GM12874 (cell line): ENCODE data around the gene MFSD11.

Source experiments
- TF ChIP-seq, protein P1 (sequence below): IDR thresholded peaks from 2 replicates; pipeline ENCODE4 v1.5.1; 2011; ENCODE audit warnings: low read depth, mild to moderate bottlenecking, control low read depth, low read length, moderate library complexity; ENCODE audit not compliant: insufficient read depth

Gene MFSD11

DNA sequence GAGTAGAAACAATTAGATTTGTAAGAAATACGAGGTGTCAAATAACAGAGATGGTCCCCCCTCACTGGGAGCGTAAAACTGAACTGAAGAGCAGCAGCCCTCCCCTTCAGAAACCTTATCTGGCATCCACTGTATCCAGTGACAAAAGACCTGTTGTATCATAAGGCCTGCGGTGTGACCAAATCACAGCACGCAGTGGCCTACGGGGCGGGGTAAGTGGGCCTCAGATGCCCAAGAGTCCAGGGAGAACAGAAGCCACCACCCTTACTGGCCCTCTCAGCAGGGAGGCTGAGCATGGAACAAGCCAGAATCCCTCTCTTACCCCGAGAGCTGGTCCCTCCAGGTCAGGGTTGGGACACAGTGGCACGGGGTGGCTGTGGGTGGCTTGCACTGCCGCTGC is 17.0 kb upstream of the MFSD11 start:
- TF ChIP-seq, protein P1, sequence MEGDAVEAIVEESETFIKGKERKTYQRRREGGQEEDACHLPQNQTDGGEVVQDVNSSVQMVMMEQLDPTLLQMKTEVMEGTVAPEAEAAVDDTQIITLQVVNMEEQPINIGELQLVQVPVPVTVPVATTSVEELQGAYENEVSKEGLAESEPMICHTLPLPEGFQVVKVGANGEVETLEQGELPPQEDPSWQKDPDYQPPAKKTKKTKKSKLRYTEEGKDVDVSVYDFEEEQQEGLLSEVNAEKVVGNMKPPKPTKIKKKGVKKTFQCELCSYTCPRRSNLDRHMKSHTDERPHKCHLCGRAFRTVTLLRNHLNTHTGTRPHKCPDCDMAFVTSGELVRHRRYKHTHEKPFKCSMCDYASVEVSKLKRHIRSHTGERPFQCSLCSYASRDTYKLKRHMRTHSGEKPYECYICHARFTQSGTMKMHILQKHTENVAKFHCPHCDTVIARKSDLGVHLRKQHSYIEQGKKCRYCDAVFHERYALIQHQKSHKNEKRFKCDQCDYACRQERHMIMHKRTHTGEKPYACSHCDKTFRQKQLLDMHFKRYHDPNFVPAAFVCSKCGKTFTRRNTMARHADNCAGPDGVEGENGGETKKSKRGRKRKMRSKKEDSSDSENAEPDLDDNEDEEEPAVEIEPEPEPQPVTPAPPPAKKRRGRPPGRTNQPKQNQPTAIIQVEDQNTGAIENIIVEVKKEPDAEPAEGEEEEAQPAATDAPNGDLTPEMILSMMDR = no peak

DNA sequence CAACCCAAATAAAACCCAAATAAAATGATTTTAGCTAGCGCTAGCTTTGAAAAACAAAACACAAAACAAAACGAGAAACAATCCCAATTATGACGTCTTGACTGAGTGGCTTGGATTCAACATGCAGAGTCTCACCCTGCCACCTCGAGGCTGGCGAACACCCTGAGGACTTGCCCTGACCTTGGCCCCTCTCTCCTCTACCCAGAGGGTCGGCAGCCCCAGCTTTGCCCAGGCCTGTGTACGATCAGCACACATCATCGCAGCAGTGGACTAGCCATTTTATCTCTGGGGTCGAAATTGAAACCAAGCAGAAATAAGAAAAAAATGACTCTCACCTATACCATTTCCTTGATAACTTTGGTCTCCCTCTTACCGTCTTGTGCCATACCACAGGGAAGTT is 16.5 kb upstream of the MFSD11 start:
- TF ChIP-seq, protein P1 = no peak

DNA sequence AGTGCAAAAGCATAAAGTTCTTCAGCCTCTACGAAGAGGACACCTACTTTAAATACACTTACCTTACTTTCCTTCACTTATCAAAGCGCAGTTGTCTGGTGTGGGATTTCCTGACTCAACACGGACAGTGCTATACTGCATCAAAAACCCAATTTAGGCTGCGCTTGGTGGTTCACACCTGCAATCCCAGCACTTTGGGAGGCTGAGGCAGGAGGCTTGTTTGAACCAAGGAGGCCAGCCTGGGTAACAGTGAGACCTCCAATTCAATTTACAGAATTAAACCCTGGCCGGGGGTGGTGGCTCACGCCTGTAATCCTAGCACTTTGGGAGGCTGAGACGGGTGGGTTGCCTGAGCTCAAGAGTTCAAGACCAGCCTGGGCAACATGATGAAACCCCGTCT is 15.6 kb upstream of the MFSD11 start:
- TF ChIP-seq, protein P1 = no peak

DNA sequence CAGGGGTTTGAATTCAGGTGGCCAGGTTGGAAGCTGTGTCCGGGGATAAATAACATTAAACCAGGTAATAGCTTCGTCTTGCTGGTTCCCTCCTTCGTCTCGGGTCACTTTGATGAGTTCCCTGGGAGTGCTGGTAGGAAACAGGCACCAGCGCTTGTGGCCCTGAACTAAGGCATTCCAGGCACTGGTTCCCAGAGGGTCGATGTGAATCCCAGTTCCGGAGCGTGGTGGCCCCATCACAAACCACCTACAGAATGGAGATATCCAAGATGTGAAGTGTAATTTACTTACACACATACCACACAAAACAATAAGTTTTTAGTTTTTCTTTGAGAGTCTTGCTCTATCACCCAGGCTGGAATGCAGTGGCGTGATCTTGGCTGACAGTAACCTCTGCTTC is 14.1 kb upstream of the MFSD11 start:
- TF ChIP-seq, protein P1 = no peak

DNA sequence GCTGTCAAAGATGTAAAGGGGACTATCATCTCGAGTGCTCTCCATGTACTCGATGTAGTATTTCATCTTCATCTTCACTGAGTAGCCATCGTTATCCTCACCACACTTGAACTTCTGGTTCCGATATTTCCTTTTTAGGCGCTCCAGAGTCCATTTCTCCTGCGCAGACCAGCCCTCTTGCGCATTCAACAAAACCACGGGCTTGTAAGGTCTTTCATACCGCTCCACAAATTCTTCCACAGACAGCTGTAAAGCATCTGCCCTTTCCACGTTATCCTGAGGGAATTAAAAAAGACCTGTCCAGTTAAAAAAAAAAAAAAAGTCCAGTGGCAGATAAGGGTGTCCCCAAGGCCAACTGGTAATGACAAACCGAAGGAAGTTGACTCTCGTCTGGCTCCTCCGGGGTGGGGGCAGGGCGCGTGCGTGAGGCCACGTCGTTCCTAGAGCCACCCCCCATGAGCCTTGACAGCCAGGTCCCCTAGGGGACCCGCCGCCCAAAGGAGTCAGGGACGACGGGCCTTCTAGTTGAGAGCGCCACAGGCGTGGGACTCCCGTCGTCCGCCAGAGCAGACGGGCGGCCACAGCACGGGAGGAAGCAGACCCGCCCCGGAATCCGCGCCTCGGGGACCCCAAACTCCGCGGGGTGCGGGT is 12.2 kb upstream of the MFSD11 start:
- TF ChIP-seq, protein P1 = no peak

DNA sequence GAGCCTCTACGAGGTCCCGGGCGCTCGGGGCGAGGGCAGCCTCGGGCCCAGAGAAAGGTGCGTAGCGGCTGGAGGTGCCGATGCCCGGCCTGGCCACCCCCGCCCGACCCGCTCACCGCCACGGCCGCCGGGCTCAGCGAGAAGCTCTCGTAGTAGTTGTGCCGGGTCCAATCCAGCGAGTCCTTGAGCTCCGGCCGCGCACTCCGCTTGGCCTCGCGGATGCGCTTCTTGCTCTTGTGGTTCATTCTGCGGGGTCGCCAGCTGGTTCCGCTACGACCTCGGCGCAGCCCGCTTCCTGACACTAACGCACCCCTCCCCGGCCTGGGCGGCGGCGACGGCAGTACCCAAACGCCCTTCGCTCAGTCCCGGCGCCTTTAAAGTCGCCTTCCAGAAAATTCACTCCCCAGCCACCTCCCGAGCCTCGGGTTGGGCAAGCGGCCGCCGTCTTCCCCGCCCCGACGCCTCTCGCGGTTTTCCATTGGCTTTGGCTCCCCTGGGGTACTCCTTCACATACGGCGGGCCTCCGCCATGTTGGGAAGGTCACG is 11.6 kb upstream of the MFSD11 start, which contains the start of gene JMJD6:
TSS of gene JMJD6 (minus strand) at position 376 of the 545 bp plus-strand sequence. CDS start at position 245, 131 bp downstream.
- TF ChIP-seq, protein P1 = no peak

DNA sequence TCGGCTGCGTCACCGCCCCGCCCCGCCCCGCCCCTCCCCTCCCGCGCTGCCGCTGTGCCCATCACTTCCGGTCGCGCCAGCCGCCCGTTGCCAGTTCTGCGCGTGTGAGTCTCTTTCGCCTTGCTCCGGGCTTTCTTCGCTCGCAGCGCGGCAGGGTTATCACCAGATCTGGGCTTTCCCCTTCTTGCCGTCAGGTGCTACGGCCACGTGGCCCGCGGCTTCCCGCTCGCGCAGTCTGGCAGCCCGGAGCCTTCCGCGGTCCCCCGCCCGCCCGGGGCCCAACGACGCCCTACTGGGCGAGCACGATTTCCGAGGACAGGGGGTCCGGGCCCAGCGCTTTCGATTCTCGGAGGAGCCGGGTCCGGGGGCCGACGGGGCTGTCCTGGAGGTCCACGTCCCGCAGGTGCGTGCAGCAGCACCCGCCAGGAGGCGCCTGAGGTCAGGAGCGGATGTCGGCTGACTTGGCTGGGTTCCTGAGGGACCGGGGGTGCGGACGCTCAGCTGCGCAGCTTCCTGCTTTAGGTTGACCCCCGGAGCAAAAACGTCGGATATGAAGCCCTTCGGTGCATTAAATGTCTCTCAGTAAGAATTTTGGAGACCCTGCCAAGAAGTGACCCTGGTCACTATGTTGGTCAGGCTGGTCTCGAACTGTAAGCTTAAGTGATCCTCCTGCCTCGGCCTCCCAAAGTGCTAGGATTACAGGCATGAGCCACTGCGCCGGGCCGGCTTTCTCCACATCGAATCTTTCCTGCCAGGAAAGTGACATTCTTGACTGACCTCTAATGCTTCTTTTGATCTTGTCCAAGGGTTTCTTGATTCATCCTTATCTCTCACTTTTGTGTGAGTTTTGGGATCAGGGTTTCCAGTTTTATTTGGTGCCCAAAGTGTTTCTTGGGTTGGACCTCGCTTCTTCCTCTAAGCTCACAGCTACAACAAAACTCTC is 10.9 kb upstream of the MFSD11 start, which contains the start of gene METTL23:
TSS of gene METTL23 (plus strand) at position 64 of the 943 bp plus-strand sequence. CDS start 2,872 bp downstream, outside the sequence.
- TF ChIP-seq, protein P1 = peak; percentile 82
